GM10266 (cell line): Measurements from ENCODE around the gene CYP39A1.

Source experiments
- DNase-seq: peaks from one replicate; pipeline ENCODE4 v3.0.0; 2012; ENCODE audit errors: extremely low spot score
- CTCF ChIP-seq: IDR thresholded peaks from 2 replicates; pipeline ENCODE4 v1.5.1; 2012; ENCODE audit warnings: mild to moderate bottlenecking, low read depth; ENCODE audit not compliant: control insufficient read depth, insufficient read depth; ENCODE audit errors: missing control alignments

Gene CYP39A1

GRCh38 chr6:46504242-46504641 is 148.4 kb downstream of the CYP39A1 start:
- no peak for TF ChIP-seq CTCF
- DNase-seq = no peak

- DNase-seq = no peak
- no peak for TF ChIP-seq CTCF
These were observed 150.0 kb downstream of the CYP39A1 start for GRCh38 chr6:46502486-46503119.

- DNase-seq = no peak
- no peak for TF ChIP-seq CTCF
These were observed 151.2 kb downstream of the CYP39A1 start for GRCh38 chr6:46501136-46502089.

- TF ChIP-seq CTCF = no peak
- DNase-seq = no peak
These were observed 152.2 kb downstream of the CYP39A1 start for GRCh38 chr6:46500382-46500781.
